ENCODE results near the gene MCCC2.
"Not testable (repeated sequence)": the region's sequence is repeated elsewhere in the genome, so short reads cannot be mapped to it uniquely, and the experiment has no call there.

The MCCC2 gene

DNA sequence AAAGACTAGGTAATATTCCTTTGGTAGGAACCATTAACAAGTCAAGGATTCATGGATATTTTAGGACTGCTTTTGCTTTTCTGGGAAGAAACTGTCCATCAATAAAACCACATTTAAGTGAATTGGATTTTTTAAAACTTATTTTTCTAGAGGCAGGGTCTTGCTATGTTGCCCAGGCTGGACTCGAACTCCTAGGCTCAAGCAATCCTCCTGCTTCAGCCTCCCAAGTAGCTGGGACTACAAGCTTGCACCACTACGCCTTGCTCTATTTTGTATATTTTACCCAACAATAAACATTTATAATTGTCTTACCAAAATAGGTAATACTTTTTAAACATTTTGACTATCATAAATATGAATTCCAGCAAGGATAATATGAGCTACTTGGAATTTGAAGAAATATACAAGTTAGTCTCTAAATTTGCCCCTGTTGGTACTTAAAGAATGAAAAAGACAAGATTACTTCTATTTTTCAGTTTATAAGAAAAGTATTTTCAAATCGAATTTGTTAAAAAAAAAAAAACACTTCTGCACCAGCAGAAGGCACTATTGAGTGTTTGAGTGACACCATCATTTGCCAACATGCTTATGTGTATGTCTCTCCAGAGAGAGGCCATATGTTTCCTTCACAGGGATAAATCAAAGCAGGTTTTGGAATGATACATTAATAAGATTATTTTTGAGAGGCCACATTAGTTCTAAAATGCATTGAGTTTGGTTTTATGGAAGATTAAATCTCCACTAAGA is 71.9 kb downstream of the MCCC2 start:
- Histone ChIP-seq H3K9me3 (ENCODE audit: control insufficient read depth, low read length) (no peaks in the 10 kb centered on the region), H3K4me3 (ENCODE audit: insufficient read depth, low read depth, low read length) (no peak overlapping the region), H3K27me3 (ENCODE audit: control insufficient read depth, insufficient read depth, low read length, poor library complexity, severe bottlenecking) (no peaks in the 10 kb centered on the region), H3K36me3 (ENCODE audit: control insufficient read depth, insufficient read depth, low read length) (no peaks in the 10 kb centered on the region), H3K4me1 (ENCODE audit: control insufficient read depth, insufficient read depth, low read length) (no peaks in the 10 kb centered on the region), H3K27ac (ENCODE audit: insufficient read depth, low read depth, low read length, poor library complexity, severe bottlenecking) (no peak overlapping the region)
- WGBS, 2 experiments, result 83 to 91% methylated on average over 2 to 3 of the region's 3 CpGs

DNA sequence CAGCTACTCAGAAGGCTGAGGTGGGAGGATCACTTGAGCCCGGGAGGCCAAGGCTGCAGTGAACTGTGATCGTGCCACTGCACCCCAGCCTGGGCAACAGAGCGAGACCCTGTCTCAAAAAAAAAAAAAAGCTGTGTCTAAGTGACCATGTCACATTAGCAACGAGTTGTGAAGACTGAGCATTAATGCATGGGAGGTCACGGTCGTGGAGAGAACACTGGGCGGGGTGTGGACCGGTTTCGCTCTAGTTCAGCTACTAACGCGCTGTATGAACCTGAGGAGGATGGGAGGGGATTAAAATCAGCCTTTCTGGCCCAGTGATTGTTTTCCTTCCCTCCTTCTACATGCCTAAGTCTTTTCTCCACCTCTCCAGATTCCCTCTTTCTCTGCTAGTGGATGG is 75.2 kb downstream of the MCCC2 start:
- Histone ChIP-seq H3K9me3 (ENCODE audit: control insufficient read depth, low read length) (no peaks in the 10 kb centered on the region), H3K36me3 (ENCODE audit: control insufficient read depth, insufficient read depth, low read length) (no peaks in the 10 kb centered on the region), H3K27me3 (ENCODE audit: control insufficient read depth, insufficient read depth, low read length, poor library complexity, severe bottlenecking) (no peaks in the 10 kb centered on the region), H3K4me3 (ENCODE audit: insufficient read depth, low read depth, low read length) (no peak overlapping the region), H3K27ac (ENCODE audit: insufficient read depth, low read depth, low read length, poor library complexity, severe bottlenecking) (no peak overlapping the region), H3K4me1 (ENCODE audit: control insufficient read depth, insufficient read depth, low read length) (no peaks in the 10 kb centered on the region)
- 95 to 96% methylated on average over 11 of the region's 11 CpGs for WGBS, 2 experiments

DNA sequence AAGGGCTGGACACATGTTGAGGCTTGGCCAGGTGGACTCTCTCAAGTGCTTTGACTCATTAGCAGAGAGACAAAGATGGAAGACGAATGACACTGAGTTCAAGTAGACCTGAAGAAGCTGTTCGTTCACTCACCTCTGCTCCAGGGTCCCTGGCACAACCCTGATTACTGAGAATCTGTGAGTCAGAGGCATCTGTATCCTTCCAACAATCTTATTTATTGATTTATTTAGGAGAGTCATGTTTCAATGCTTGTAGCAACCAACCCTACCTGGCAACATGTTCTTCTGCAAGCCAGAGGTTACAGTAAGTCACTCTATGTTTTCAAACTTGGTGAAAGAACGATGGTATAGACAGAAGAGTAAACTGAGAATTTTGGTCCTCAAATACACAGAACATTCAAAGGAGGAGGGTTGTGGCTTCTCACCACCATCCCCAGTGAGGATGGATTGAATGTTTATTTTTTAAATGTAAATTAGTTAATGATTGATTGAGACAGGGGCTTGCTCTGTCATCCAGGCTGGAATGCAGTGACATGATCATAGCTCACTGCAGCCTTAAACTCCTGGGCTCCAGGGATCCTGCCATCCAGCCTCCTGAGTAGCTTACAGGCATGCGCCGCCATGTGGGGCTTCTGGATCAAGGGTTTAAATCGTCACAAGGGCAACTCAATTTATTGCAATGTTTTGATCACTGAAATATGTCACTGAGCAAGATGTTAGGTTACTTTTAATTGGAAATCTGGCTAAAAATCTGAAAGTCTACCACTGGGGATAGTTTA is 76.2 kb downstream of the MCCC2 start:
- no peak overlapping the region for H3K4me3 ChIP-seq (ENCODE audit: insufficient read depth, low read depth, low read length)
- no peaks in the 10 kb centered on the region for H3K4me1 ChIP-seq (ENCODE audit: control insufficient read depth, insufficient read depth, low read length)
- no peak overlapping the region for H3K27ac ChIP-seq (ENCODE audit: insufficient read depth, low read depth, low read length, poor library complexity, severe bottlenecking)
- no peaks in the 10 kb centered on the region for H3K27me3 ChIP-seq (ENCODE audit: control insufficient read depth, insufficient read depth, low read length, poor library complexity, severe bottlenecking)
- 91 to 93% methylated on average over 6 of the region's 6 CpGs for WGBS, 2 experiments
- no peaks in the 10 kb centered on the region for H3K9me3 ChIP-seq (ENCODE audit: control insufficient read depth, low read length)
- H3K36me3 ChIP-seq (ENCODE audit: control insufficient read depth, insufficient read depth, low read length), result no peaks in the 10 kb centered on the region

DNA sequence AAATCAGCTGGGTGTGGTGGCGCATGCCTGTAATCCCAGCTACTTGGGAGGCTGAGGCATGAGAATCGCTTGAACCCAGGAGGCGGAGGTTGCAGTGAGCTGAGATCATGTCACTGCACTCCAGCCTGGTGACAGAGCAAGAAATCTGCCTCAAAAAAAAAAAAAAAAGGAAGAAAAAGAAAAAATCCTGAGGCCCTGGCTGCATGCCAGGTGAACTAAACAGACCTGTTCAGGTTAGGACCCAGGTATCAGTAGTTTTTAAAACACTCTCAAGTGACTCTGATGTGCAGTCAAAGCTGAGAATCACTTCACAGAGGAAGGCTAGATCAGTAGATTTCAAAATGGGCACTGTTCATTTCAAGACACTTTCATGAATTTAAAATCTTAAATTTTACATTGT is 77.5 kb downstream of the MCCC2 start:
- H3K4me1 ChIP-seq (ENCODE audit: control insufficient read depth, insufficient read depth, low read length); H3K36me3 ChIP-seq (ENCODE audit: control insufficient read depth, insufficient read depth, low read length); H3K4me3 ChIP-seq (ENCODE audit: insufficient read depth, low read depth, low read length); H3K27ac ChIP-seq (ENCODE audit: insufficient read depth, low read depth, low read length, poor library complexity, severe bottlenecking); H3K9me3 ChIP-seq (ENCODE audit: control insufficient read depth, low read length); H3K27me3 ChIP-seq (ENCODE audit: control insufficient read depth, insufficient read depth, low read length, poor library complexity, severe bottlenecking): not testable (repeated sequence)
- WGBS, 2 experiments, result 90 to 93% methylated on average over 3 of the region's 3 CpGs

DNA sequence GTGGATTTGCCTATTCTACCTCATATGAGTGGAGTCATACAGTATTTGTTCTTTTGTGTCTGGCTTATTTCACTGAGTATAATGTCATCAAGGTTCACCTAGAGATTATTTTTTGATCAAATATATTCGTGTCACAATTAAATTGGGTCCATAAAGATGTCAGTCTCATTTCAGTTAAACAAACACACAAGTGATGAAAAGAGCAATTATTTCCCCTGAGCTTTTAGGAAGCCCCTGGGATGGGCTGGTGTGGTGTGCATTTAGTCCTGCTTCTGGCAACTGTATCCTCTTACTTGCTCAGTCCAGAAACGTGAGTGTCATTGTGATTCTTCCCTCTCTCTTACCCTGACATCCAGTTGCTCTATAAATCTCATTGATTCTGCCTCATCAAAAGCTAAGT is 79.2 kb downstream of the MCCC2 start:
- H3K27me3 ChIP-seq (ENCODE audit: control insufficient read depth, insufficient read depth, low read length, poor library complexity, severe bottlenecking), result no peaks in the 10 kb centered on the region
- no peak overlapping the region for H3K27ac ChIP-seq (ENCODE audit: insufficient read depth, low read depth, low read length, poor library complexity, severe bottlenecking)
- no peaks in the 10 kb centered on the region for H3K4me1 ChIP-seq (ENCODE audit: control insufficient read depth, insufficient read depth, low read length)
- H3K4me3 ChIP-seq (ENCODE audit: insufficient read depth, low read depth, low read length), result no peak overlapping the region
- 79 to 82% methylated on average over 2 of the region's 2 CpGs for WGBS, 2 experiments
- H3K9me3 ChIP-seq (ENCODE audit: control insufficient read depth, low read length), result no peaks in the 10 kb centered on the region
- H3K36me3 ChIP-seq (ENCODE audit: control insufficient read depth, insufficient read depth, low read length), result no peaks in the 10 kb centered on the region

DNA sequence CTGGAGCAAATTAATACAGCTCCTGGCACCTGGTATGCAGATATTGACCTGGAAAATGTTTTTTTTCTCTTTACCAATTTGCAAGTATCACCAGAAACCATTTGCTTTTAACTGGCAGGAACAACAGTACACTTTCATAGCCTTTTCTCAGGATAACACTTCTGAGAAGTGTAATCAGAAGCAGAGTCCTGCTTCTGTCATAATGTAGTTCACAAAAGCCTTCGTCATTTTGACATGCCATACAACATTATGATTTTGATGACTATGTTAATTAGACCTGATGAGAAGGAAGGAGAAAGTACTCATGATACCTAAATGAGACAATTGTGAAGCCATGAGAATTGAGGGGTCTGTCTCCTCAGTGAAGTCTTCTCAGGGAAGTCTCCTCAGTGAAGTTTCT is 90.8 kb downstream of the MCCC2 start:
- H3K27me3 ChIP-seq (ENCODE audit: control insufficient read depth, insufficient read depth, low read length, poor library complexity, severe bottlenecking), result no peaks in the 10 kb centered on the region
- 100% methylated on average over 1 of the region's 1 CpG for WGBS, 2 experiments
- no peaks in the 10 kb centered on the region for H3K4me1 ChIP-seq (ENCODE audit: control insufficient read depth, insufficient read depth, low read length)
- no peaks in the 10 kb centered on the region for H3K36me3 ChIP-seq (ENCODE audit: control insufficient read depth, insufficient read depth, low read length)
- H3K4me3 ChIP-seq (ENCODE audit: insufficient read depth, low read depth, low read length), result no peak overlapping the region
- H3K9me3 ChIP-seq (ENCODE audit: control insufficient read depth, low read length), result no peaks in the 10 kb centered on the region
- H3K27ac ChIP-seq (ENCODE audit: insufficient read depth, low read depth, low read length, poor library complexity, severe bottlenecking), result no peak overlapping the region

DNA sequence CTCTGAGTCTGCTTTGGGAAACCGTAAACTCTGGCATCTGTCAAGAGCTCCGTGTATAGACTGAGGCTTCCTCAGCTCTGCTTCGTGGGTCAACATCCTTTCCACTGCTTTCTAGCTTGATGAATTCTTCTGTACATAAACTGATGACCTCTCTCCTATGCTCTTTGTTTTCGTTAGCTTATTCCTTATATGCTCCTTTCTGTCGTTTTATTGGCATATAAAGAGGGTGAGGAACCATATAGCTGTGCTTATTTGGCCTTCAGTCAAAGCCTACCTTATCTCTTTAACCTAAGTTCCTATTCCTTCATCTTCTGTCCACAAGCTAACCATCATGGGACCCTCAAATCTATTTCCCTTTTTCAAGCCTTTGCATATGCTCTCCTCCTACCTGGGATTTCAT is 92.6 kb downstream of the MCCC2 start:
- Histone ChIP-seq H3K9me3 (ENCODE audit: control insufficient read depth, low read length) (no peaks in the 10 kb centered on the region), H3K4me3 (ENCODE audit: insufficient read depth, low read depth, low read length) (no peak overlapping the region), H3K27me3 (ENCODE audit: control insufficient read depth, insufficient read depth, low read length, poor library complexity, severe bottlenecking) (no peaks in the 10 kb centered on the region), H3K36me3 (ENCODE audit: control insufficient read depth, insufficient read depth, low read length) (no peaks in the 10 kb centered on the region), H3K4me1 (ENCODE audit: control insufficient read depth, insufficient read depth, low read length) (no peaks in the 10 kb centered on the region), H3K27ac (ENCODE audit: insufficient read depth, low read depth, low read length, poor library complexity, severe bottlenecking) (no peak overlapping the region)
- 90% methylated on average over 5 of the region's 5 CpGs for WGBS, 2 experiments

DNA sequence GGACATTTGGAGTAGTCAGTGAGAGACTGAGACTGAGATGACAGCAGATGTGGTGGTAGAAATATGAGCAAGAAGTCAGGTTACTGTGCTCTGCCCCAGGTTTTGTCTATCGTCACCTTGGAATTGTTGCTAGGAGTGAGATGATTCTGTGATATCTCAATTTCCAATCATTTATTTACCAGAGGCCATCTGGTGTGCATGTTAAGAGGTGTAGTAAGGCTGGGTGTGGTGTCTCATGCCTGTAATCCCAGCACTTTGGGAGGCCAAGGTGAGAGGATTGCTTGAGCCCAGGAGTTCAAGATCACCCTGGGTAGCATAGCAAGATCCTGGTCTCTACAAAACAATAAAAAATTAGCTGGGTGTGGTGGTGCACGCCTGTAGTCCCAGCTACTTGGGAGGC is 93.4 kb downstream of the MCCC2 start:
- Histone ChIP-seq H3K4me1 (ENCODE audit: control insufficient read depth, insufficient read depth, low read length) (no peaks in the 10 kb centered on the region), H3K4me3 (ENCODE audit: insufficient read depth, low read depth, low read length) (no peak overlapping the region), H3K9me3 (ENCODE audit: control insufficient read depth, low read length) (no peaks in the 10 kb centered on the region), H3K27me3 (ENCODE audit: control insufficient read depth, insufficient read depth, low read length, poor library complexity, severe bottlenecking) (no peaks in the 10 kb centered on the region), H3K36me3 (ENCODE audit: control insufficient read depth, insufficient read depth, low read length) (no peaks in the 10 kb centered on the region), H3K27ac (ENCODE audit: insufficient read depth, low read depth, low read length, poor library complexity, severe bottlenecking) (no peak overlapping the region)
- 87 to 91% methylated on average over 2 of the region's 2 CpGs for WGBS, 2 experiments

DNA sequence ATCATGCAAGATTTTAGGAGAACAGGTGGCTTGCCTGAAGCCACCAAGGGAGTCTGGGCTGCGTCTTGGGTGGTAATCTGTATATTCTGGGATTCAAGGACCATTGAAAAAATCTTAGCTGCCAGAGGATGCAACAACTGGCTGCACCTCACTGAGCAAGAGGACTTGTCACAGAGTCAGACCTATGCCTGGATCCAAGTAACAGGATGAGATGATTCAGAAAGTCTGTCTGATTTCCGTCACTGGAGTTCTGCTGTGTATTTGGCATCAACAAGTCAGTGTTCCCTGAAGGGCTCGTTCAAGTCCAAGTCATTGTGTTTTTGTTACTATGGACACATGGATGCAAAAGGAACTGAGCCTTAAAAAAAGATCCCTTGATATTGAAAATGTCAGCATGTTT is 94.2 kb downstream of the MCCC2 start:
- Histone ChIP-seq H3K27ac (ENCODE audit: insufficient read depth, low read depth, low read length, poor library complexity, severe bottlenecking) (no peak overlapping the region), H3K4me1 (ENCODE audit: control insufficient read depth, insufficient read depth, low read length) (no peaks in the 10 kb centered on the region), H3K27me3 (ENCODE audit: control insufficient read depth, insufficient read depth, low read length, poor library complexity, severe bottlenecking) (no peaks in the 10 kb centered on the region), H3K9me3 (ENCODE audit: control insufficient read depth, low read length) (no peaks in the 10 kb centered on the region), H3K36me3 (ENCODE audit: control insufficient read depth, insufficient read depth, low read length) (no peaks in the 10 kb centered on the region), H3K4me3 (ENCODE audit: insufficient read depth, low read depth, low read length) (no peak overlapping the region)
- 88 to 91% methylated on average over 3 of the region's 3 CpGs for WGBS, 2 experiments

DNA sequence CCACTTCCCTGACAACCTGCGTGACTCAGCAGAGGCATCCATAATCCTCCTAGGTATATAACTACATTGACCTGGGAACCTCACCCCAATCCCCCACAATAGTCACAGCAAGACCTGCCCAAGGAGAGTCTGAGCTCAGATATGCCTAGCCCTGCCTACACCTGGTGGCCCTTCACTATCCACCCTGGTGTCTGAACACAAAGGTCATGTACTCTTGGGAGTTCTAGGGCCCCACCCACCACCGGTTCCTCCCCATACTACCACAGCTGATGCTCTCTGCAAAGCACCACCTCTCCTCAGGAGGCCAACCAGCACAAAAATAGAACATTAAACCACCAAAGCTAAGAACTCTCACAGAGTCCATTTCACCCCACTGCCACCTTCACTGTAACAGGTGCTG is 97.2 kb downstream of the MCCC2 start:
- Histone ChIP-seq H3K4me1 (ENCODE audit: control insufficient read depth, insufficient read depth, low read length) (no peaks in the 10 kb centered on the region), H3K27ac (ENCODE audit: insufficient read depth, low read depth, low read length, poor library complexity, severe bottlenecking) (no peak overlapping the region), H3K9me3 (ENCODE audit: control insufficient read depth, low read length) (no peaks in the 10 kb centered on the region), H3K36me3 (ENCODE audit: control insufficient read depth, insufficient read depth, low read length) (no peaks in the 10 kb centered on the region), H3K4me3 (ENCODE audit: insufficient read depth, low read depth, low read length) (no peak overlapping the region), H3K27me3 (ENCODE audit: control insufficient read depth, insufficient read depth, low read length, poor library complexity, severe bottlenecking) (no peaks in the 10 kb centered on the region)
- 91 to 95% methylated on average over 2 of the region's 2 CpGs for WGBS, 2 experiments
